HCT116 (cell line): ENCODE data around the gene GPS1.

ENCODE experiments used
- ELF1 ChIP-seq: IDR thresholded peaks from 2 replicates; pipeline ENCODE4 v1.6.1; 2012; ENCODE audit warnings: low read depth, borderline replicate concordance
- ZFX ChIP-seq: fragments of 450-650 bp; IDR thresholded peaks from 2 replicates; pipeline ENCODE4 v1.6.1; 2017

DNA sequence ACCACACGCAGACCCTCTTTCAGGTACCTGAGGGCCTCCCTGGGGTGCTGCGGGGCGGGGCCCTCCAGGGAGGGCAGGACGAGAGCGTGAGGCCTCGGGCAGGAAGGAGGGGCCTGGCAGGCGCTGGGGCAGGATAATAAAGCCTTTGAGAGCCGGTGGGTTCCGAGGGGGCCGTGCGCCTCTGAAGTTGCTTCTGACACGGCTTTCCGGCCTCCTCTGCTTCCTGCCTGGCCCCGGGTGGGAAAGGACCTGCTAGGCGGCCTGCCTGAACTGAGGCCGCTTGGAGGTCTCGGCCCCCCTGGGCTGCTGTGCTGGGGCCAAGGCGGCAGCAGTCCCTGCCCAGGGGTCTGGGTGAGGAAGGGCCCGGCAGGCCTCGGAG lies 39.4 kb upstream of the GPS1 start:
- TF ChIP-seq ZFX = no peak
- TF ChIP-seq ELF1 = no peak
